GM12872 (cell line): ENCODE results near the gene SYT6.

Source experiments
- CTCF ChIP-seq: IDR thresholded peaks from 3 replicates; pipeline ENCODE4 v1.5.1; 2011; ENCODE audit warnings: low read depth, mild to moderate bottlenecking, low read length, moderate library complexity; ENCODE audit not compliant: insufficient read depth

The SYT6 gene

GRCh38 chr1:114153261-114154145 lies at the start of gene SYT6:
TSS of gene SYT6 (minus strand) at chr1:114153869. CDS start at chr1:114153772, 97 bp downstream.
- no peak for TF ChIP-seq CTCF

GRCh38 chr1:114201486-114201885 lies 47.8 kb upstream of the SYT6 start:
- no peak for TF ChIP-seq CTCF

GRCh38 chr1:114199017-114199594 lies 45.4 kb upstream of the SYT6 start:
- no peak for TF ChIP-seq CTCF

- TF ChIP-seq CTCF: no peak
Observed at GRCh38 chr1:114196992-114197907, 43.6 kb upstream of the SYT6 start.

- TF ChIP-seq CTCF: no peak
Observed at GRCh38 chr1:114195819-114196218, 42.1 kb upstream of the SYT6 start.

- TF ChIP-seq CTCF: no peak
Observed at GRCh38 chr1:114192328-114192727, 38.7 kb upstream of the SYT6 start.

GRCh38 chr1:114189398-114189797 lies 35.7 kb upstream of the SYT6 start:
- no peak for TF ChIP-seq CTCF
